ENCODE results near the gene CAPN14.

Gene CAPN14

DNA sequence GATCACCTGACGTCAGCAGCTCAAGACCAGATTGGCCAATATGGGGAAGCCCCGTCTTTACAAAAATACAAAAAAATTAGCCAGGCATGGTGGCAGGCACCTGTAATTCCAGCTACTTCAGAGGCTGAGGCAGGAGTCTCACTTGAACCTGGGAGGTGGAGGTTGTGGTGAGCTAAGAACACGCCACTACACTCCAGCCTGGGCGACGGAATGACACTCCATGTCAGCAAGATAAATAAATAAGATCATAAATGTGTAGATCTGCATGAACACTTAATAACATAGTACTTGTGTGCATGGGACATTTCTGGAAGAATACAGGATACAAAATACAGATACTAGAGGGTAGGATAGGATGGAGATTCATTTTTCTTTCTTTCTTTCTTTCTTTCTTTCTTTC lies 25.7 kb upstream of the CAPN14 start:
- no peaks in the 10 kb centered on the region for H3K36me3 ChIP-seq (replicated peaks; ENCODE audit: insufficient read depth, low read length)
- no peaks in the 10 kb centered on the region for H3K9me3 ChIP-seq (replicated peaks; ENCODE audit: insufficient read depth, low read length)

DNA sequence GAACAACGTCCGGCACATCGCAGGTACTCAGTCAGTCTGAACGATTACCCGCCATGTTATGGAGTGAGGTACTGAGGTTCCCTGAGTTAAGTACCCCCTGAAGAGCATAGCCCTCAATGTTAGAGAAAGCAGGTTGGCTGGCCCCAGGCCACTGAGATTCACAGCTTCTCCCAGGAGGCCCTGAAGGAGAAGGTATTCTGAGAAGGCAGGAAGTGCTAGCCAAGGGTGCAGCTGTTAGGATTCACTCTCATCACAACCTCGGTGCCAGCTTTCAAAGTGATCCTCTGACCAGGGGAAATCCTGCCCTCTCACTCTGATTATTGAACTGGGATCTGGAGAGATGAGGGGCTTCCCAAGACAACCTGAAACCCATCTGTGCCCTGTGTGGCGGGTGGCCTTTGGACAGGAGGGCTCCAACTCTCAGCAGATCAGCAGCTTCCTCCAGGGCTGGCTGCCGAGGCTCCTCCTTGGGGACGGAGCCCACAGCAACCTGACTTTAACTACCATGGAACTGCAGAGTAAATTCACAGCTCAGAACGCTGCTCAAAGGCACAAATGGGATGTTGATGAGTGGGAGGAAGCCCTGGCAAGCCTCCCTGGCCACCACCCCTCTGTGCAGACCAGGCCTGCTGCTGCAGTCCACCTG lies 24.4 kb upstream of the CAPN14 start:
- H3F3A ChIP-seq (ENCODE audit: insufficient read depth, low read length) = no peaks in the 10 kb centered on the region
- H3K9ac ChIP-seq (ENCODE audit: low read length) = no peak overlapping the region
- no peaks in the 10 kb centered on the region for H3K79me2 ChIP-seq (ENCODE audit: low read length)
- no peak for DNase-seq
- TF ChIP-seq EZH2 (optimal IDR thresholded peaks at IDR 0.05; ENCODE audit: low read depth, low read length) = no peak
- TF ChIP-seq EZH2phosphoT487 (IDR thresholded peaks at IDR 0.05; ENCODE audit: low read length) = no peak
- TF ChIP-seq, protein P1, sequence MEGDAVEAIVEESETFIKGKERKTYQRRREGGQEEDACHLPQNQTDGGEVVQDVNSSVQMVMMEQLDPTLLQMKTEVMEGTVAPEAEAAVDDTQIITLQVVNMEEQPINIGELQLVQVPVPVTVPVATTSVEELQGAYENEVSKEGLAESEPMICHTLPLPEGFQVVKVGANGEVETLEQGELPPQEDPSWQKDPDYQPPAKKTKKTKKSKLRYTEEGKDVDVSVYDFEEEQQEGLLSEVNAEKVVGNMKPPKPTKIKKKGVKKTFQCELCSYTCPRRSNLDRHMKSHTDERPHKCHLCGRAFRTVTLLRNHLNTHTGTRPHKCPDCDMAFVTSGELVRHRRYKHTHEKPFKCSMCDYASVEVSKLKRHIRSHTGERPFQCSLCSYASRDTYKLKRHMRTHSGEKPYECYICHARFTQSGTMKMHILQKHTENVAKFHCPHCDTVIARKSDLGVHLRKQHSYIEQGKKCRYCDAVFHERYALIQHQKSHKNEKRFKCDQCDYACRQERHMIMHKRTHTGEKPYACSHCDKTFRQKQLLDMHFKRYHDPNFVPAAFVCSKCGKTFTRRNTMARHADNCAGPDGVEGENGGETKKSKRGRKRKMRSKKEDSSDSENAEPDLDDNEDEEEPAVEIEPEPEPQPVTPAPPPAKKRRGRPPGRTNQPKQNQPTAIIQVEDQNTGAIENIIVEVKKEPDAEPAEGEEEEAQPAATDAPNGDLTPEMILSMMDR (IDR thresholded peaks at IDR 0.05; ENCODE audit: low read length) = no peak
- no peaks in the 10 kb centered on the region for H4K20me1 ChIP-seq (ENCODE audit: insufficient read depth, low read length)
- no peak overlapping the region for H2AFZ ChIP-seq (ENCODE audit: low read length)
- no peaks in the 10 kb centered on the region for H3K4me1 ChIP-seq (ENCODE audit: low read length)
- H3K36me3 ChIP-seq (replicated peaks; ENCODE audit: insufficient read depth, low read length) = no peaks in the 10 kb centered on the region
- H3K27ac ChIP-seq (ENCODE audit: low read length) = no peak overlapping the region
- no peak overlapping the region for H3K4me2 ChIP-seq (ENCODE audit: low read depth, low read length)
- H3K4me3 ChIP-seq (ENCODE audit: low read length) = no peak overlapping the region
- H3K9me3 ChIP-seq (replicated peaks; ENCODE audit: insufficient read depth, low read length) = no peaks in the 10 kb centered on the region
- no peaks in the 10 kb centered on the region for H3K9me2 ChIP-seq (replicated peaks; ENCODE audit: insufficient read depth, low read length)
- no peaks in the 10 kb centered on the region for H3K27me3 ChIP-seq (replicated peaks; ENCODE audit: insufficient read depth, low read length)

More for the DNA sequence above, 25.7 kb upstream of the CAPN14 start:
- Histone ChIP-seq H3K4me3 (ENCODE audit: low read length) (no peak overlapping the region), H3K9me2 (replicated peaks; ENCODE audit: insufficient read depth, low read length) (no peaks in the 10 kb centered on the region), H3K4me1 (ENCODE audit: low read length) (no peaks in the 10 kb centered on the region), H3K4me2 (ENCODE audit: low read depth, low read length) (no peak overlapping the region), H3K27ac (ENCODE audit: low read length) (no peak overlapping the region), H3F3A (ENCODE audit: insufficient read depth, low read length) (no peaks in the 10 kb centered on the region), H4K20me1 (ENCODE audit: insufficient read depth, low read length) (no peaks in the 10 kb centered on the region), H3K79me2 (ENCODE audit: low read length) (no peaks in the 10 kb centered on the region), H3K27me3 (replicated peaks; ENCODE audit: insufficient read depth, low read length) (no peaks in the 10 kb centered on the region), H3K9ac (ENCODE audit: low read length) (no peak overlapping the region), H2AFZ (ENCODE audit: low read length) (no peak overlapping the region)
- TF ChIP-seq EZH2 (optimal IDR thresholded peaks at IDR 0.05; ENCODE audit: low read depth, low read length) = no peak
- TF ChIP-seq EZH2phosphoT487 (IDR thresholded peaks at IDR 0.05; ENCODE audit: low read length) = no peak
- DNase-seq = no peak

DNA sequence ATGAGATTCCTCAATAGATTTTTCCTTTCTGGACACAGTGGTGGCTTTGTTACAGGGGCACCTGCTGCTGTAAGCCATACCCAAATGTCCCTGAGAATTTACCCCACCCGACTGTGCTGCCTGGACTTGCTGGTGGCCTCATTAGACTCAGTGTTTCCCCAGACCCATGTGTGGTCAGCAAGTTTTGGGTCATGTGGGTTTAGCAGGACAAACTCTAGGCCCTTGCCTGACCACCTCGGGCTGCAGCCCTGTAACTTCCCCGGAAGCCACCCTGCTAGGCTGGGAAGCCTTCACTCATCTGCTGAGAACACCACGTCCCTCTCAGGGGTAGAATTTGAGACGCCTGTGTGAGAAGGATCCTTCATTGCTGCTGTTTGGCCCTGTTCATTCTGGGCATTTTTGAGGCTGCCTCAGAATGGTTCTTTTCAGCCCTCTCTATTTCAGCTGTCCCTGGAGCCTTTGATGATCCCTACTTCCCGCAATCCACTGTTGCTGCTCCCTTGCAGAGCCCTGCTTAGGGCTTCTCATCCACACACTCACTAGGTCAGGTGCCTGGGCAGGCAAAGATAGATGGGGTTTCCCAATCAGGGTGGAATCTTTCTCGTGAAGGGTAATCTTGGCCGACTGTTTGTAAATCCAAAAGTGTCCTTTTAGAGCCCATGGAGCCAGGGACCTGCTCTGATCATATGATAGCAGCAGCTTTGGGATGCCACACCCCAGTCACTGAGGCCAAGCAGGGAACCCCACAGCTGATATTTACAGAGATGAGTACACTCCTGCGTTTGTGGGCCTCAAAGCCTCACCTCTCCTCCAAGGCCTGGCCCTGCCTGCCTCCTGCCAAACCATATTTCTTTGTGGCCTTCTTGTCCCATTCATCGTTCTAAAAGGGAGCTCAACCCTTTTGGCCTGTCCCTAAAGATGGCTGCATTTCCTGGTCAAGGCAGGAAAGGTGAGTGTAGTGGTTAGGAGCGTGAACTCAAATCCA lies 23.4 kb upstream of the CAPN14 start:
- no peak overlapping the region for H3K4me2 ChIP-seq (ENCODE audit: low read depth, low read length)
- no peaks in the 10 kb centered on the region for H4K20me1 ChIP-seq (ENCODE audit: insufficient read depth, low read length)
- no peaks in the 10 kb centered on the region for H3F3A ChIP-seq (ENCODE audit: insufficient read depth, low read length)
- no peaks in the 10 kb centered on the region for H3K4me1 ChIP-seq (ENCODE audit: low read length)
- H2AFZ ChIP-seq (ENCODE audit: low read length) = no peak overlapping the region
- H3K4me3 ChIP-seq (ENCODE audit: low read length) = no peak overlapping the region
- no peak overlapping the region for H3K9ac ChIP-seq (ENCODE audit: low read length)
- no peaks in the 10 kb centered on the region for H3K27me3 ChIP-seq (replicated peaks; ENCODE audit: insufficient read depth, low read length)
- H3K79me2 ChIP-seq (ENCODE audit: low read length) = no peaks in the 10 kb centered on the region
- TF ChIP-seq EZH2 (optimal IDR thresholded peaks at IDR 0.05; ENCODE audit: low read depth, low read length) = no peak
- TF ChIP-seq, protein P1 (IDR thresholded peaks at IDR 0.05; ENCODE audit: low read length) = no peak
- no peak for TF ChIP-seq EZH2phosphoT487 (IDR thresholded peaks at IDR 0.05; ENCODE audit: low read length)
- no peak overlapping the region for H3K27ac ChIP-seq (ENCODE audit: low read length)
- H3K9me2 ChIP-seq (replicated peaks; ENCODE audit: insufficient read depth, low read length) = no peaks in the 10 kb centered on the region
- H3K9me3 ChIP-seq (replicated peaks; ENCODE audit: insufficient read depth, low read length) = no peaks in the 10 kb centered on the region
- DNase-seq = no peak
- no peaks in the 10 kb centered on the region for H3K36me3 ChIP-seq (replicated peaks; ENCODE audit: insufficient read depth, low read length)

Data from MM.1S (cell line).